IMR-90 (cell line): Measurements from ENCODE around the gene KLHL40. TPM values are rescaled to one million over a fixed set of nuclear protein-coding genes. Genes with fewer than 3 reads are reported as not detected.

ENCODE experiments used
- ATAC-seq: fragments of 200-7000 bp; cut with Tn5 transposase; 2 replicates; pipeline ENCODE4 v1.9.1; 2020; ENCODE audit warnings: low read depth, mild to moderate bottlenecking, moderate library complexity
- BruUV-seq: library from RNA; stranded (reverse); fragments of 400-500 nt; replicated peaks from 2 replicates; lab custom pipeline; 2021; lab: Mats Ljungman, UMichigan
- CTCF ChIA-PET: fragments of 300-600 bp; formaldehyde crosslinking; extraction: SDS; loops from one replicate; lab custom pipeline; 2021; ENCODE audit warnings: antibody characterized with exemption; lab: Yijun Ruan, JAX
- POLR2A ChIA-PET: fragments of 300-600 bp; sonication (Branson Sonifier 250); formaldehyde crosslinking; loops from one replicate; lab custom pipeline; 2022; ENCODE audit warnings: antibody characterized with exemption; ENCODE audit not compliant: unreplicated experiment; lab: Charles Lee
- DNase-seq: peaks from one replicate; pipeline ENCODE4 v3.0.0; 2013
- H2AFZ ChIP-seq: replicated peaks from 2 replicates; pipeline ENCODE3; 2013; ENCODE audit warnings: low read length, mild to moderate bottlenecking; ENCODE audit not compliant: poor library complexity
- H2AK5ac ChIP-seq: 2 replicates; pipeline ENCODE4 v1.6.1; 2013; ENCODE audit warnings: low read depth, low read length, inconsistent platforms
- H2AK9ac ChIP-seq: replicated peaks from 2 replicates; pipeline ENCODE3; 2013; ENCODE audit warnings: mild to moderate bottlenecking, low read depth, low read length, moderate library complexity; ENCODE audit not compliant: poor library complexity
- H2BK120ac ChIP-seq: 2 replicates; pipeline ENCODE4 v1.6.1; 2013; ENCODE audit warnings: low read depth, low read length, inconsistent platforms
- H2BK15ac ChIP-seq: 3 replicates; pipeline ENCODE4 v1.6.1; 2013; ENCODE audit warnings: low read depth, low read length, inconsistent platforms
- H2BK20ac ChIP-seq: 2 replicates; pipeline ENCODE4 v1.6.1; 2013; ENCODE audit warnings: low read depth, mild to moderate bottlenecking, inconsistent platforms, low read length, moderate library complexity
- H2BK5ac ChIP-seq: 2 replicates; pipeline ENCODE4 v1.6.1; 2013; ENCODE audit warnings: mild to moderate bottlenecking, low read depth, low read length, inconsistent platforms; ENCODE audit not compliant: poor library complexity, severe bottlenecking
- H3K14ac ChIP-seq: replicated peaks from 2 replicates; pipeline ENCODE4 v1.6.1; 2013; ENCODE audit warnings: low read depth, low read length, inconsistent platforms
- H3K18ac ChIP-seq: 2 replicates; pipeline ENCODE4 v1.6.1; 2013; ENCODE audit warnings: low read depth, low read length, control low read depth
- H3K23ac ChIP-seq: 2 replicates; pipeline ENCODE4 v1.6.1; 2013; ENCODE audit warnings: low read depth, low read length, inconsistent platforms
- H3K27ac ChIP-seq: 2 replicates; pipeline ENCODE4 v1.5.1; 2013; ENCODE audit warnings: mild to moderate bottlenecking, control low read depth, low read length; ENCODE audit not compliant: insufficient read depth
- H3K27me3 ChIP-seq: 2 replicates; pipeline ENCODE4 v1.6.1; 2013; ENCODE audit warnings: low read length; ENCODE audit not compliant: control insufficient read depth, insufficient read depth
- H3K36me3 ChIP-seq: 2 replicates; pipeline ENCODE4 v1.6.1; 2013; ENCODE audit warnings: low read length, mixed read lengths; ENCODE audit not compliant: control insufficient read depth, insufficient read depth
- H3K4ac ChIP-seq: 2 replicates; pipeline ENCODE4 v1.6.1; 2013; ENCODE audit warnings: low read depth, low read length, inconsistent platforms
- H3K4me1 ChIP-seq: 2 replicates; pipeline ENCODE4 v1.6.1; 2013; ENCODE audit warnings: low read length, mixed read lengths; ENCODE audit not compliant: control insufficient read depth, insufficient read depth
- H3K4me2 ChIP-seq: 2 replicates; pipeline ENCODE4 v1.6.1; 2013; ENCODE audit warnings: low read depth, mild to moderate bottlenecking, control low read depth, low read length, moderate library complexity
- H3K4me3 ChIP-seq: 2 replicates; pipeline ENCODE4 v1.5.1; 2013; ENCODE audit warnings: low read depth, mild to moderate bottlenecking, control low read depth, low read length, moderate library complexity; ENCODE audit not compliant: insufficient read depth
- H3K56ac ChIP-seq: 2 replicates; pipeline ENCODE4 v1.6.1; 2013; ENCODE audit warnings: low read length, inconsistent platforms; ENCODE audit not compliant: insufficient read depth; ENCODE audit errors: extremely low read depth
- H3K79me1 ChIP-seq, 2 experiments: 2 replicates each; pipeline ENCODE4 v1.6.1; 2013; ENCODE audit warnings: low read length in 2 of 2, inconsistent platforms in 1 of 2, low read depth in 1 of 2
- H3K9ac ChIP-seq: 2 replicates; pipeline ENCODE4 v1.6.1; 2013; ENCODE audit warnings: low read depth, low read length, control low read depth
- H3K9me1 ChIP-seq: 2 replicates; pipeline ENCODE4 v1.6.1; 2013; ENCODE audit warnings: low read length, inconsistent platforms; ENCODE audit not compliant: insufficient read depth
- H3K9me3 ChIP-seq: 2 replicates; pipeline ENCODE4 v1.6.1; 2013; ENCODE audit warnings: low read length; ENCODE audit not compliant: control insufficient read depth, insufficient read depth
- H4K20me1 ChIP-seq: 2 replicates; pipeline ENCODE4 v1.6.1; 2013; ENCODE audit warnings: low read length, inconsistent platforms; ENCODE audit not compliant: insufficient read depth
- H4K5ac ChIP-seq: 2 replicates; pipeline ENCODE4 v1.6.1; 2013; ENCODE audit warnings: mild to moderate bottlenecking, low read depth, low read length, control low read depth
- H4K8ac ChIP-seq, 2 experiments: 2 replicates each; pipeline ENCODE4 v1.6.1; 2013; ENCODE audit warnings: low read depth in 2 of 2, low read length in 2 of 2, control low read depth in 1 of 2, inconsistent platforms in 1 of 2
- H4K91ac ChIP-seq: 2 replicates; pipeline ENCODE4 v1.6.1; 2013; ENCODE audit warnings: low read depth, low read length, inconsistent platforms; ENCODE audit not compliant: insufficient read depth
- BHLHE40 ChIP-seq: fragments of 150-350 bp; IDR thresholded peaks from 2 replicates; pipeline ENCODE4 v1.6.1; 2016; ENCODE audit warnings: mild to moderate bottlenecking, low read depth, low read length
- CEBPB ChIP-seq: IDR thresholded peaks from 2 replicates; pipeline ENCODE4 v1.6.1; 2012; ENCODE audit warnings: low read depth, low read length, improper control_type of control experiment
- CHD1 ChIP-seq: IDR thresholded peaks from 2 replicates; pipeline ENCODE4 v1.6.1; 2012; ENCODE audit warnings: low read depth, low read length, improper control_type of control experiment
- CTCF ChIP-seq: conservative IDR thresholded peaks from 2 replicates; pipeline ENCODE4 v1.5.1; 2012; ENCODE audit warnings: mild to moderate bottlenecking, low read depth, low read length, improper control_type of control experiment
- ELK1 ChIP-seq: fragments of 150-350 bp; IDR thresholded peaks from 2 replicates; pipeline ENCODE4 v1.6.1; 2016; ENCODE audit warnings: low read depth, mild to moderate bottlenecking, low read length, moderate library complexity, borderline replicate concordance
- FOS ChIP-seq: fragments of 150-350 bp; IDR thresholded peaks from 2 replicates; pipeline ENCODE4 v1.6.1; 2016; ENCODE audit warnings: low read depth, low read length
- MAFK ChIP-seq: IDR thresholded peaks from 2 replicates; pipeline ENCODE4 v1.6.1; 2012; ENCODE audit warnings: low read depth, low read length, improper control_type of control experiment
- MAZ ChIP-seq: IDR thresholded peaks from 2 replicates; pipeline ENCODE4 v1.6.1; 2012; ENCODE audit warnings: low read depth, mild to moderate bottlenecking, low read length, improper control_type of control experiment, moderate library complexity, borderline replicate concordance
- MXI1 ChIP-seq: IDR thresholded peaks from 2 replicates; pipeline ENCODE4 v1.6.1; 2012; ENCODE audit warnings: low read depth, mild to moderate bottlenecking, low read length, moderate library complexity, borderline replicate concordance
- NFE2L2 ChIP-seq: fragments of 150-350 bp; IDR thresholded peaks from 2 replicates; pipeline ENCODE4 v1.6.1; 2016; ENCODE audit warnings: low read depth, mild to moderate bottlenecking, low read length
- POLR2A ChIP-seq: IDR thresholded peaks from 2 replicates; pipeline ENCODE4 v1.6.1; 2012; ENCODE audit warnings: mild to moderate bottlenecking, low read depth, low read length
- RAD21 ChIP-seq: IDR thresholded peaks from 2 replicates; pipeline ENCODE4 v1.6.1; 2012; ENCODE audit warnings: low read length, improper control_type of control experiment
- RCOR1 ChIP-seq: IDR thresholded peaks from 2 replicates; pipeline ENCODE4 v1.6.1; 2012; ENCODE audit warnings: mild to moderate bottlenecking, low read length, improper control_type of control experiment; ENCODE audit not compliant: insufficient replicate concordance
- RFX5 ChIP-seq: IDR thresholded peaks from 2 replicates; pipeline ENCODE4 v1.8.0; 2012; ENCODE audit warnings: low read depth, mild to moderate bottlenecking, low read length, moderate library complexity
- USF2 ChIP-seq: fragments of 150-350 bp; IDR thresholded peaks from 2 replicates; pipeline ENCODE4 v1.6.1; 2017; ENCODE audit warnings: mild to moderate bottlenecking, antibody characterized with exemption, low read length, low read depth
- WGBS, 2 experiments: methylation state at CpG; one replicate each; pipeline versions ENCODE4 v1.1.5 to v1.1.7; 2013; ENCODE audit warnings: missing lambda C conversion rate in 2 of 2; ENCODE audit not compliant: insufficient read length in 1 of 2; ENCODE audit errors: extremely low coverage in 2 of 2; 5-methylcytosine and 5-hydroxymethylcytosine counted together
- dilution Hi-C: fragments of 300-500 bp; cut with HindIII; formaldehyde crosslinking; loops from one replicate; pipeline ENCODE4 v1.14.3; 2018; ENCODE audit warnings: low sequenced_read_pairs; ENCODE audit not compliant: unreplicated experiment
- in situ Hi-C: fragments of 300-500 bp; cut with MboI; formaldehyde crosslinking; loops from 3 replicates; pipeline ENCODE4 v1.14.3; 2019; ENCODE audit warnings: low sequenced_read_pairs, inconsistent platforms, mixed read lengths
- intact Hi-C: fragments of 100-400 bp; cut with micrococcal nuclease; formaldehyde crosslinking; loops from 2 replicates; pipeline ENCODE4 v1.10.0; 2022
- polyA plus RNA-seq, 3 experiments: library from polyadenylated mRNA; depleted of rRNA; stranded (reverse); fragments of >200 nt; gene quantifications; 2 replicates each; pipeline ENCODE4 v1.2.3, GENCODE V29; 2012; ENCODE audit warnings: low replicate concordance in 1 of 3
- total RNA-seq: library from RNA; depleted of rRNA; stranded (reverse); fragments of >200 nt; gene quantifications from 2 replicates; pipeline ENCODE4 v1.2.3, GENCODE V29; 2012

The KLHL40 gene
- total and polyA plus RNA-seq, 2 of the 4 experiments (the other 2 are of a cell fraction), result not detected

- Histone ChIP-seq H3K9ac (no peak within 1 kb of the TSS), H3K56ac (no peak within 1 kb of the TSS), H3K18ac (no peak within 1 kb of the TSS), H4K20me1 (no peaks in the 10 kb centered on the region; the same call in none of the 2 replicates), H4K8ac (no peak within 1 kb of the TSS), H3K9me1 (no peaks in the 10 kb centered on the region; the same call in 1 of the 2 replicates), H2BK5ac (no peak within 1 kb of the TSS), H3K27me3 (peaks cover 36% of the 10 kb centered on the region), H3K9me3 (no peaks in the 10 kb centered on the region), H4K91ac (no peak within 1 kb of the TSS), H4K5ac (no peak within 1 kb of the TSS), H2BK120ac (no peak within 1 kb of the TSS), H3K23ac (no peak within 1 kb of the TSS), H3K27ac (no peak within 1 kb of the TSS), H2BK20ac (no peak within 1 kb of the TSS), H2AK9ac (no peak within 1 kb of the TSS), H3K14ac (no peak within 1 kb of the TSS), H3K36me3 (no peaks in the 10 kb centered on the region), H3K4ac (no peak within 1 kb of the TSS), H2AFZ (no peak within 1 kb of the TSS), H3K79me1 (no peaks in the 10 kb centered on the region), H2AK5ac (no peak within 1 kb of the TSS), H3K4me2 (no peak within 1 kb of the TSS), H2BK15ac (no peak within 1 kb of the TSS), H3K4me1 (no peaks in the 10 kb centered on the region), H3K4me3 (no peak within 1 kb of the TSS)
- BruUV-seq, result no TSS peak
- intact Hi-C loops, result no loop called here
- dilution Hi-C loops, result no loop called here
- in situ Hi-C loops, result no loop called here
- ATAC-seq, result no peak
- ChIA-PET POLR2A (interaction anchor here (0.6 kb wide), 1 partner anchor 13 kb away, joined by 8 read pairs; no protein-coding TSS in a partner anchor), CTCF (no interaction called here)
- WGBS, 2 experiments, result 39% methylated on average over 6 of the region's 21 CpGs; no CpG with 5 or more reads in 1 of the 2 experiments
- DNase-seq, result no peak
- TF ChIP-seq ELK1, result no peak
- no peak for TF ChIP-seq CTCF
- no peak for TF ChIP-seq RAD21
- TF ChIP-seq POLR2A, result no peak
- TF ChIP-seq MAZ, result no peak
- TF ChIP-seq CHD1, result no peak
- TF ChIP-seq MXI1, result no peak
- TF ChIP-seq USF2, result no peak
- TF ChIP-seq NFE2L2, result no peak
- TF ChIP-seq RCOR1, result no peak
- TF ChIP-seq FOS, result no peak
- no peak for TF ChIP-seq MAFK
- TF ChIP-seq BHLHE40, result no peak
- no peak for TF ChIP-seq CEBPB
- TF ChIP-seq RFX5, result no peak
Observed at GRCh38 chr3:42702066-42702951, 17.0 kb downstream of the KLHL40 start, which contains the start of gene HHATL. HHATL (minus strand) TSS chr3:42702798; CDS start chr3:42700826, 1,972 bp downstream.
